Activated effector memory CD4-positive, alpha-beta T cell treated with anti-CD3 and anti-CD28 coated beads, Interleukin-2, amount 50 U/mL, for 16 hours (primary cell): ENCODE measurements around the gene CRIP1.

Experiments used
- DNase-seq: peaks from one replicate; pipeline ENCODE4 v3.0.0-alpha.2; 2020

Gene CRIP1

GRCh38 chr14:105495101-105495989 is 8.7 kb downstream of the CRIP1 start:
- DNase-seq: no peak

GRCh38 chr14:105495990-105496830 is 9.5 kb downstream of the CRIP1 start:
- no peak for DNase-seq

DNA sequence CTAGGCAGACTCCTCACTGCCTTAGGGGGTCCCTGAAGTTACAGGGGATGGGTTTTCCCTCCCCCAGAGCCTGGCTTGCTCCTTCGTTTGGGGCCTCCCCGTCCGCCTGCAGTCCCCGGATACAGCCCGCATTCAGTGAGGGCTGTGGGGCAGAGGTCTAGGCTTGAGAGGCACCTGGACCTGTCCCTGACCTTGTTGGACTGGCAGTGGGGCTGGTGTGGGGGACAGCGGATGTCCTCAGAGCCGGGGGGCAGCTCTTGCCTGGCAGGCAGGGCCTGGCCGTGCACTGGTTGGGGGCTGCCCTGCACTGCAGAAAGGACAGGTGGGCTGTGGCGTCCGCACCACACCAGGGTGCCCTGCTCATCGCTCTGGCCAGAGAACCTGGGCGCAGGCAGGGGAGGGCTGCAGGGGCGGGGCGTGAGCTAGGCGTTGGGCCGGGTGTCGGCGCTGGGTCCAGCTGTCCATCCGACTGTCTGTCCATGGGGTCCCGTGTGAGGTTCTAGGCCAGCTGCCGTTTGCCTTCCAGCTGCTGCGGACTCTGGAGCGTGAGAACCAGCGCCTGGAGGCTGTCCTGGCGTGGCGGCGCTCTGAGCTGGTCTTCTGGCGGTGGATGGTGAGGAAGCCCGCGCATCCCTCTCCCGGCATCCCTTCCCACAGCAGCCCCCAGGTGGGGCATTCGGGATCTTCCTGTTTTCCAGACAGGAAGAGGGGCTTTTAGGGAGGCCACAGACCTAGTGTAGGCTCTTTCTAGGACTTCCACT is 10.3 kb downstream of the CRIP1 start:
- no peak for DNase-seq

DNA sequence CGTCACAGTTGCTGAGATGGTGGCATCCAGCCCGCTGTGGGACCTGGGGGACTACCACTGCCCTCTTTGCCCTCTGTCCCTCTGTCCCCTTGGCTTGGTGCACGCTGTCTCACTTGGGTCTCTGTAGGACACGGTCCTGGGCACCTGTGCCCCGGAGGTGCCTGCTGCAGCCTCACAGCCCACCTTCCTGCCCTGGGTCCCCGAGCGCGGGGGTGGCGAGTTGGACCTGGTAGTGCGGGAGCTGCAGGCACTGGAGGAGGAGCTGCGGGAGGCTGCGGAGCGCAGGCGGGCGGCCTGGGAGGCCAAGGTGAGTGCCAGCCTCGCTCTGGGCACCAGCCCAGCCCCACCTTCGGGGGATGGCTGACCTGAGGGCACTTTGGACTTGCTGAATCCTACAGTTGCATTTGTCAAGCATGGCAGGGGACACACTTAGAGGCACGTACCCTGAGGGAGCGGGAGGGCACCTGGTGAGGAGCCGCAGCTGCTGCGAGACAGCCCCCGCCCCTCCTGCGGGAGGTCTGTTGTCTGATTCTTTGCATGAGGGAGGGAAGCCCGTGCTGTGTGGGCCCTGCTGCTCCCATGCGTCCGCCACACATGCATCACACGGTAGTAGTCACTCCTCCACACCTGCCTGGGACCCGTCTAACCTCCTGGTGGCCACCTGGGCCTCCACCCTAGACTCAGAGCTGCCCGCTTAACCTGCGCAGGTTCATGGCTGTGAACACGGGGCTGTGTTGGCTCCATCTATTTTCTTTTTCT is 11.2 kb downstream of the CRIP1 start:
- no peak for DNase-seq

- DNase-seq: no peak
Observed at GRCh38 chr14:105498430-105499255, 12.0 kb downstream of the CRIP1 start.

- no peak for DNase-seq
Observed at GRCh38 chr14:105499256-105500035, 12.8 kb downstream of the CRIP1 start.

GRCh38 chr14:105500036-105500725 is 13.5 kb downstream of the CRIP1 start:
- no peak for DNase-seq

DNA sequence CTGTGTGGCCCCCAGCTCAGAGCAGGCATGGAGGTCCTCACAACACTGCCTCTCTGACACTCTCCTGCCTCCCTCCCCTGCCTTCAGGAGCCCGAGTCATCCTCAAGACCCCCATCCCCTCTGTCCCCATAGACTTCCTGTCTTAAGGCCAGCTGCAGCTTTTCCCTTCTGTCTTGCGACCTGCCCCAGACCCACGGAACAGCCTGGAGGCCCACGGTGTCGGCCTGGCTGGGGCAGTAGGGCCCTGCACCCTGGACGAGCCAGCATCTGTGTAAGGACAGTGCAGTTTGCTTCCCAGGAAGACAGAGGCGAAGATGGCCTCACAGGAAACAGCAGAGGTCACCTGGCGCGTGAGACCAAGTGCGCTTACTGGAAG is 14.0 kb downstream of the CRIP1 start:
- no peak for DNase-seq

GRCh38 chr14:105501504-105502291 is 15.0 kb downstream of the CRIP1 start:
- no peak for DNase-seq

- DNase-seq: no peak
Observed at GRCh38 chr14:105502446-105503295, 16.0 kb downstream of the CRIP1 start.

- no peak for DNase-seq
Observed at GRCh38 chr14:105503296-105503640, 16.6 kb downstream of the CRIP1 start.

DNA sequence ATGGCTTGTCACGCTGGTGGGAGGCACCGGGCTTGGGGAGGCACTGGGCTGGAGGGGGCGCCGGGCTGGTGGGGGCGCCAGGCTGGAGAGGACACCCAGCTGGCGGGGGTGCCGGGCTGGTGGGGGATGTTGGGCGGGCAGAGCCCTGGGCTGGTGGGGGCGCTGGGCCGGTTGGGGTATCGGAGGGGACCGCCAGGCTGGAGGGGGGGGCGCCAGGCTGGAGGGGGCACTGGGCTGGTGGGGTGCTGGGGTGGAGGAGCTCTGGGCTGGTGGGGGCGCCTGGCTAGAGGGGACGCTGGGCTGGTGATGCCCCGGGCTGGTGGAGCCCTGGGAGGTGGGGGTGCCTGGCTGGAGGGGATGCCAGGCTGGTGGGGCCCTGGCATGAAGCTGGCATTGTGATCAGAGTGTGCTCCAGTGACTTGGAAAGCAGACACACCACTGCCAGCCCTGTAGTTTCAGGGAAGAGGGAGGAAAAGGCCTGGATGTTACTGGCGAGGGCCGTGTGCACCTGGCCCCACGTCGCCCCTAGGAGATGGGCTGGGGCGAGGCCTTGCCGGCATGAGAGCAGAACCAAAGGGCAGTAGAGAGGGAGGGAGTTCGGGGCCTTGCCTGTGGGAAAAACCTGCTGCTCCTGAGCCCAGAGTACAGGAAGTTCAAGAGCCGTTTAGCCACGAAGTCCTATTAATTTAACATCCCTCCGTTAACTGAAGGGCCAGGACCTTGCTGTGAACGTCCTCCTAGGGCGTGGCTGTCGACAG is 17.4 kb downstream of the CRIP1 start:
- DNase-seq: no peak

- no peak for DNase-seq
Observed at GRCh38 chr14:105505101-105505500, 18.4 kb downstream of the CRIP1 start.

DNA sequence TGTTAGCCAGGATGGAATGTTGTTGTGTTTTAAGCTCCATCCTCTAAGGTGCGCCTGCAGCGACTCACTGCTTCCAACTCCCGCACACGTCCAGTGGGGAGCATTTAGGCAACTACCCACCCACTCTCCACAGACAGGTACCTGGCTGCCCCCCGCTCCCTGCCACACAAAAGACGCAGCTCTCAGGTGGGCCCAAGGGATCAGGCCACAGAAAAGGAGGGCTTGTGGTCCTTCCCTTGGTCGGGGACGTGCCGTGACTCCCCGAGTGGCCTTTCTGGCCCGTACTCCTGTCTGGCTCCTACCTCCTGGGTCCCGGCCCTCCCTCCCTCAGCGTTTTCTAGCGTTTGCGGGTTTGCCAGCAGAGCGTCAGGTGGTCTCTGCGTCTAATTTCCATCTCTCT is 20.6 kb downstream of the CRIP1 start:
- DNase-seq: no peak

DNA sequence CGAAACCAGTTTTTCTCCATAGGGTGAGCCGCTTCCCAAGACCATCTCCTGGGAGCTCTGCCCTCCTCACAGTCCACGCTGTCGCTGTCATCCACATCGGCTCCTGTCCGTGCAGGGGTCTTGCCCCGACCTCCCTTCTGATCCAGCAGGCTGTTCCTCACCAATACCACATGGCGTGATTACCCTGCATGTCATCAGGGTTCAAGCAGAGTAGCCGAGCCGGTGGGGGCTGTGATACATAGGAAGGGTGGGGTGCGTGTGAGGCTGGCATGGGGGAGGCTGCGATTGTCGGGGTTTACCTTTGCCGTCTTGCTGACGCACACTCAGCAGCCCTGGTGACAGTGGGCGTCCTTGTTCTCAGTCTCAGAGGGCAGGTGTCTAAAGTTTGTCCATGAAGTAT is 21.4 kb downstream of the CRIP1 start:
- DNase-seq: no peak

DNA sequence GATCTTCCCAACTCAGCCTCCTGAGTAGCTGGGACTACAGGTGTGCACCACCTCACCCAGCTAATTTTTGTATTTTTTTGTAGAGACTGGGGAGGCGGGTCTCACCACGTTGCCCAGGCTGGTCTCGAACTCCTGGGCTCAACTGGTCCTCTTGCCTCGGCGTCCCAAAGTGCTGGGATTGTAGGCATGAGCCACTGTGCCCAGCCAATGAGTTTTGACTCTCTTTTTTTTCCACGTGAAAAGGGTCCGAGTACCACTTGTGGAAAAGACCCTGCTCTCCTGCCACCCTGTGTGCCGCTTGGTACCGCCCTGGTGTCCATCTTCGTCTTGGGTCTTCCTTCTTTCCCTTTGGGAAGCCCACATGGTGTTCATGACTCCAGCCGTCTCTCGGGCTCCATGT is 21.9 kb downstream of the CRIP1 start:
- no peak for DNase-seq

DNA sequence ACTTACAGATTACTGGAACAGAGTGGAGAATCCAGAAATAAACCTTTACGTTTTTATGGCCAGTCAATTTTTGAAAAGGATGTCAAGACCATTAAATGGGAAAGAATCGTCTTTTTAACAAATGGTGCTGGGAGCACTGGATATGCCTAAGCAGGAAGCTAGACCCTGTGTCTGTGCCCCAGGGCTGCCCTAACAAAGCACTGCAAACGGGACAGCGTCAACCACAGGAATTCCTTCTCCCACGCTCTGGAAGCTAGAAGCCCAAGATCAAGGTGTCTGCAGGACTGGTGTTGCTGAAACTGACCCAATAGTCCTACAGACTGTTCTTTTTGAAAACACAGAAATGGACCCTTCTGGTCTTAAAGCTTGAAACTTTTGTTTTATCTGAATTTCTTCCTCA is 30.4 kb downstream of the CRIP1 start:
- no peak for DNase-seq
